H1 (cell line): ENCODE measurements around the gene DENND1A. TPM values are rescaled to one million over a fixed set of nuclear protein-coding genes. Genes with fewer than 3 reads are reported as not detected.

ENCODE experiments used
- BACH1 ChIP-seq: IDR thresholded peaks from 2 replicates; pipeline ENCODE4 v1.6.1; 2012; ENCODE audit warnings: low read length, improper control_type of control experiment
- RFX5 ChIP-seq: IDR thresholded peaks from 2 replicates; pipeline ENCODE4 v1.6.1; 2011; ENCODE audit warnings: low read depth, low read length, improper control_type of control experiment, borderline replicate concordance
- SIN3A ChIP-seq, 2 experiments: IDR thresholded peaks in 1 of 2; conservative IDR thresholded peaks in 1 of 2; 2 replicates each; pipeline ENCODE4 v1.6.1; 2011 to 2012; ENCODE audit warnings: low read length in 2 of 2, improper control_type of control experiment in 1 of 2, low read depth in 1 of 2, mild to moderate bottlenecking in 1 of 2
- SIX5 ChIP-seq: IDR thresholded peaks from 2 replicates; pipeline ENCODE4 v1.6.1; 2011; ENCODE audit warnings: mild to moderate bottlenecking, low read depth, low read length
- polyA plus RNA-seq, 7 experiments: library from polyadenylated mRNA; depleted of rRNA in 3 of 7; stranded (reverse) in 5 of 7; unstranded in 2 of 7; fragments of >200 nt in 5 of 7; fragments of 200-250 nt in 2 of 7; gene quantifications; 1 replicate in 5 of 7; 2 replicates in 1 of 7; 4 replicates in 1 of 7; pipeline versions ENCODE4 v1.2.1 to v1.2.3, GENCODE V29; 2011 to 2013; ENCODE audit warnings: missing spikeins in 2 of 7, mixed read lengths in 2 of 7
- total RNA-seq: library from RNA; stranded (reverse); fragmentation: NEBNext Ultra II Directional; extraction: Animal tissue kit (Norgen Biotek cat#: 25700); gene quantifications from 2 replicates; pipeline ENCODE4 v1.2.1, GENCODE V29; 2021

Gene DENND1A
- total and polyA plus RNA-seq, 2 of the 8 experiments (the other 6 are each of a cell fraction or from before 2014, with no cell fraction given), result 24.1 to 26.4 TPM

- TF ChIP-seq BACH1 (no peak), RFX5 (no peak), SIN3A (conservative IDR thresholded peaks at IDR 0.05 in 1 of 2, IDR thresholded peaks at IDR 0.05 in 1 of 2; ENCODE audit: low read depth in 1 of 2, low read length in 2 of 2) (no peak), SIX5 (no peak)
Measured at GRCh38 chr9:123654994-123655637, 274.8 kb downstream of the DENND1A start (continued).
